Uterus (tissue), 2 donors: ENCODE measurements around the gene MTIF3.

Experiments used
- POLR2A ChIP-seq, 2 donors: fragments of 450-650 bp; IDR thresholded peaks; one replicate each; pipeline ENCODE4 v1.6.1; 2016; ENCODE audit warnings: antibody characterized with exemption in 2 of 2, mild to moderate bottlenecking in 1 of 2, moderate library complexity in 1 of 2
- TF ChIP-seq, protein P1 (sequence below), 4 experiments: fragments of 200-600 bp in 2 of 4; fragments of 450-650 bp in 2 of 4; sonication (generic) in 2 of 4; IDR thresholded peaks; one replicate each; pipeline ENCODE4 v1.5.1; 2016 to 2019; ENCODE audit warnings: antibody characterized with exemption in 4 of 4, mild to moderate bottlenecking in 2 of 4, moderate library complexity in 1 of 4

GRCh38 chr13:27409013-27409412, 41.4 kb downstream of the MTIF3 start:
- TF ChIP-seq, protein P1, sequence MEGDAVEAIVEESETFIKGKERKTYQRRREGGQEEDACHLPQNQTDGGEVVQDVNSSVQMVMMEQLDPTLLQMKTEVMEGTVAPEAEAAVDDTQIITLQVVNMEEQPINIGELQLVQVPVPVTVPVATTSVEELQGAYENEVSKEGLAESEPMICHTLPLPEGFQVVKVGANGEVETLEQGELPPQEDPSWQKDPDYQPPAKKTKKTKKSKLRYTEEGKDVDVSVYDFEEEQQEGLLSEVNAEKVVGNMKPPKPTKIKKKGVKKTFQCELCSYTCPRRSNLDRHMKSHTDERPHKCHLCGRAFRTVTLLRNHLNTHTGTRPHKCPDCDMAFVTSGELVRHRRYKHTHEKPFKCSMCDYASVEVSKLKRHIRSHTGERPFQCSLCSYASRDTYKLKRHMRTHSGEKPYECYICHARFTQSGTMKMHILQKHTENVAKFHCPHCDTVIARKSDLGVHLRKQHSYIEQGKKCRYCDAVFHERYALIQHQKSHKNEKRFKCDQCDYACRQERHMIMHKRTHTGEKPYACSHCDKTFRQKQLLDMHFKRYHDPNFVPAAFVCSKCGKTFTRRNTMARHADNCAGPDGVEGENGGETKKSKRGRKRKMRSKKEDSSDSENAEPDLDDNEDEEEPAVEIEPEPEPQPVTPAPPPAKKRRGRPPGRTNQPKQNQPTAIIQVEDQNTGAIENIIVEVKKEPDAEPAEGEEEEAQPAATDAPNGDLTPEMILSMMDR (IDR thresholded peaks at IDR 0.05): no peak
- no peak for TF ChIP-seq POLR2A (IDR thresholded peaks at IDR 0.05)
